OCI-LY1 (cell line): ENCODE results near the gene CARNS1.

Experiments used
- CTCF ChIP-seq: fragments of 200-600 bp; sonication (generic), shearing (Covaris generic); IDR thresholded peaks from 2 replicates; pipeline ENCODE4 v1.5.1; 2017; ENCODE audit warnings: mild to moderate bottlenecking, antibody characterized with exemption, low read length, moderate library complexity, mixed read lengths
- EZH2 ChIP-seq: fragments of 200-600 bp; sonication (generic), shearing (Covaris generic); IDR thresholded peaks from 2 replicates; pipeline ENCODE4 v1.8.0; 2017; ENCODE audit warnings: borderline replicate concordance, mixed run types, mild to moderate bottlenecking, antibody characterized with exemption, low read length, moderate library complexity, mixed read lengths

GRCh38 chr11:67387069-67387468 lies 28.4 kb upstream of the CARNS1 start:
- TF ChIP-seq CTCF (no peak), EZH2 (no peak)
